ENCODE measurements around the gene ACTR2. TPM values are rescaled to one million over a fixed set of nuclear protein-coding genes. Genes with fewer than 3 reads are reported as not detected.

Gene ACTR2
- total RNA-seq, 6 experiments from 2014 or later = 42.9 to 114 (median 69.8) TPM

- peaks cover 0 to 34% (median 11%) of the 10 kb centered on the region in 4 donors for H3K36me3 ChIP-seq
- TF ChIP-seq POLR2A (IDR thresholded peaks at IDR 0.05) (no peak), CTCF (IDR thresholded peaks at IDR 0.05) (no peak)
- WGBS (ENCODE audit: insufficient coverage, low coverage, low lambda C conversion rate, missing lambda C conversion rate) = 75% methylated on average over 6 of the region's 6 CpGs
- H3K9me3 ChIP-seq = no peaks in the 10 kb centered on the region
- no peaks in the 10 kb centered on the region for H3K27me3 ChIP-seq
- H3K4me1 ChIP-seq = peaks cover 0 to 4% (median under 1%) of the 10 kb centered on the region in 4 donors
- ATAC-seq = no peak
- intact Hi-C loops (cut with DNase I) = no loop called here
- no peak overlapping the region for H3K27ac ChIP-seq
- no peak for DNase-seq
- no peak overlapping the region for H3K4me3 ChIP-seq
Observed at GRCh38 chr2:65311049-65311448, 83.4 kb downstream of the ACTR2 start.

GRCh38 chr2:65311596-65311995 lies 84.0 kb downstream of the ACTR2 start:
- intact Hi-C loops (cut with DNase I) = no loop called here
- Histone ChIP-seq H3K27me3 (no peaks in the 10 kb centered on the region), H3K4me1 (peaks cover 0 to 9% (median 3%) of the 10 kb centered on the region in 4 donors), H3K9me3 (no peaks in the 10 kb centered on the region), H3K27ac (no peak overlapping the region), H3K4me3 (no peak overlapping the region), H3K36me3 (peaks cover 0 to 40% (median 11%) of the 10 kb centered on the region in 4 donors)
- 90% methylated on average over 3 of the region's 7 CpGs for WGBS (ENCODE audit: insufficient coverage, low coverage, low lambda C conversion rate, missing lambda C conversion rate)
- DNase-seq (no peak), ATAC-seq (no peak)
- TF ChIP-seq POLR2A (IDR thresholded peaks at IDR 0.05) = no peak
- no peak for TF ChIP-seq CTCF (IDR thresholded peaks at IDR 0.05)

- intact Hi-C loops (cut with DNase I) = no loop called here
- Histone ChIP-seq H3K4me1 (peaks cover 0 to 11% (median 3%) of the 10 kb centered on the region in 4 donors), H3K27ac (no peak overlapping the region), H3K36me3 (peaks cover 0 to 40% (median 11%) of the 10 kb centered on the region in 4 donors), H3K4me3 (no peak overlapping the region), H3K9me3 (no peaks in the 10 kb centered on the region), H3K27me3 (no peaks in the 10 kb centered on the region)
- 85% methylated on average over 7 of the region's 52 CpGs for WGBS (ENCODE audit: insufficient coverage, low coverage, low lambda C conversion rate, missing lambda C conversion rate)
- DNase-seq (no peak), ATAC-seq (peak in 3 of 4 donors; percentile 26 to 62 (median 26))
- no peak for TF ChIP-seq POLR2A (IDR thresholded peaks at IDR 0.05)
- TF ChIP-seq CTCF (IDR thresholded peaks at IDR 0.05) = no peak
Observed at GRCh38 chr2:65313126-65313953, 85.7 kb downstream of the ACTR2 start.

- no peak for TF ChIP-seq POLR2A (IDR thresholded peaks at IDR 0.05)
- ATAC-seq (no peak), DNase-seq (no peak)
- Histone ChIP-seq H3K27ac (no peak overlapping the region), H3K27me3 (no peaks in the 10 kb centered on the region), H3K4me3 (no peak overlapping the region), H3K4me1 (peaks cover 0 to 11% (median 3%) of the 10 kb centered on the region in 4 donors), H3K36me3 (peaks cover 0 to 40% (median 11%) of the 10 kb centered on the region in 4 donors), H3K9me3 (no peaks in the 10 kb centered on the region)
- intact Hi-C loops (cut with DNase I) = no loop called here
- WGBS (ENCODE audit: insufficient coverage, low coverage, low lambda C conversion rate, missing lambda C conversion rate) = 95% methylated on average over 4 of the region's 24 CpGs
Observed at GRCh38 chr2:65313954-65314256, 86.3 kb downstream of the ACTR2 start.

- no peak overlapping the region for H3K4me3 ChIP-seq
- TF ChIP-seq CTCF (IDR thresholded peaks at IDR 0.05) (no peak), POLR2A (IDR thresholded peaks at IDR 0.05) (no peak)
- no peak overlapping the region for H3K27ac ChIP-seq
- peaks cover 0 to 40% (median 11%) of the 10 kb centered on the region in 4 donors for H3K36me3 ChIP-seq
- WGBS (ENCODE audit: insufficient coverage, low coverage, low lambda C conversion rate, missing lambda C conversion rate) = 91% methylated on average over 6 of the region's 8 CpGs
- intact Hi-C loops (cut with DNase I) = no loop called here
- H3K4me1 ChIP-seq = peaks cover 0 to 11% (median 3%) of the 10 kb centered on the region in 4 donors
- DNase-seq (no peak), ATAC-seq (no peak)
- no peaks in the 10 kb centered on the region for H3K27me3 ChIP-seq
- no peaks in the 10 kb centered on the region for H3K9me3 ChIP-seq
Observed at GRCh38 chr2:65314801-65315441, 87.3 kb downstream of the ACTR2 start.

All from right lobe of liver (tissue), 6 donors.